ENCODE data around the gene KCNJ2. TPM values are rescaled to one million over a fixed set of nuclear protein-coding genes. Genes with fewer than 3 reads are reported as not detected.

Gene KCNJ2
- polyA plus RNA-seq, 1 donor from 2014 or later: 2.3 TPM

DNA sequence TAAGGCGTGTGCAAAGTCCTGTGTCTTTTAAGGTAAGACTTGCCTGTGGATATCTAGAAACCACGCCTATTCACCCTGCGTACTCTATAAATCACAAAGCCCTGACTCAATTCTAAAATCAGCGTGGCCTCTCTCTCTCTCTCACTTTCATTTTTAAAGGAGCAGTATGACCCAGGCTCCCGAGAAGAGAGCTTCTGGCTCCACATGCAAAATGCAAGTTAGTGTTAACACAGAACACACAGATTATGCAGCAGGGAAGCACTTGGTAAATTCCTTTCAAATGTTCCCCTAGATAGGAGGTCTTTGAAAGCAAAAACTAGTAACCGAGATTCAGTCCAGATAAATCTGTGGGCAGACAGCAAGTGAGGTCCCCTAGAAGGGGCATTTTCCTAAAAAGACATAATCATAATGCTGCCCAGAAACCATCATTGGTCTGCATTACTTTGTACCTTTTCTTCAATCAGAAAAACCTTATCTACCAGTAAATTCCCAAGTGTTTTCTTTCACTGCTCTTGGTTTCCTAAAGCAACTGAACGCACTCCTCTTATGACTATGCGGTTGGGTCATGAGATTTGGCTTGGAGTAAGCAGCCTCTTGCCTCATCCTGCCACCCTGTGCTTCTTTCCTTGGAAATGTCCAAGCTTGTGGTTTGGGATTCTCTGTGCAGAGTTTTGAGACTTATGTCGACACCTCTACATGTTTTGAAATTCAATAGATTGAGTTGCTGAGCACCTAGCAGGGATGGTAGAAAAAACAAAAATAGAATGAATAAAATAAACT, 31.7 kb upstream of the KCNJ2 start:
- no peak overlapping the region for H3K27ac ChIP-seq (ENCODE audit: low read length)
- H3F3A ChIP-seq (ENCODE audit: insufficient read depth, low read length, poor library complexity, severe bottlenecking): no peaks in the 10 kb centered on the region
- no peaks in the 10 kb centered on the region for H4K20me1 ChIP-seq (ENCODE audit: insufficient read depth)
- H3K4me2 ChIP-seq (ENCODE audit: low read length): no peak overlapping the region
- no peaks in the 10 kb centered on the region for H3K9me2 ChIP-seq (ENCODE audit: insufficient read depth, low read length)
- H2AFZ ChIP-seq (ENCODE audit: low read depth, low read length): no peak overlapping the region
- no peaks in the 10 kb centered on the region for H3K9me3 ChIP-seq (ENCODE audit: low read length)
- no peak overlapping the region for H3K9ac ChIP-seq (ENCODE audit: low read length)
- H3K4me3 ChIP-seq (ENCODE audit: low read length): no peak overlapping the region
- no peaks in the 10 kb centered on the region for H3K36me3 ChIP-seq (ENCODE audit: insufficient read depth, low read length)
- TF ChIP-seq MXI1 (conservative IDR thresholded peaks at IDR 0.05; ENCODE audit: poor library complexity, severe bottlenecking): no peak
- no peak for TF ChIP-seq POLR2AphosphoS5 (IDR thresholded peaks at IDR 0.05)
- no peak for TF ChIP-seq CTCF (IDR thresholded peaks at IDR 0.05; ENCODE audit: poor library complexity, severe bottlenecking)
- no peak for TF ChIP-seq SMC3 (conservative IDR thresholded peaks at IDR 0.05; ENCODE audit: poor library complexity)
- no peaks in the 10 kb centered on the region for H3K27me3 ChIP-seq (ENCODE audit: insufficient read depth, low read depth, low read length)
- H3K79me2 ChIP-seq (replicated peaks; ENCODE audit: insufficient read depth, low read length): no peaks in the 10 kb centered on the region

GRCh38 chr17:70138291-70138865, 31.0 kb upstream of the KCNJ2 start:
- H3K36me3 ChIP-seq (ENCODE audit: insufficient read depth, low read length): no peaks in the 10 kb centered on the region
- H3F3A ChIP-seq (ENCODE audit: insufficient read depth, low read length, poor library complexity, severe bottlenecking): no peaks in the 10 kb centered on the region
- TF ChIP-seq RAD21 (conservative IDR thresholded peaks at IDR 0.05): no peak
- no peak for TF ChIP-seq MXI1 (conservative IDR thresholded peaks at IDR 0.05; ENCODE audit: poor library complexity, severe bottlenecking)
- no peak for TF ChIP-seq SMC3 (conservative IDR thresholded peaks at IDR 0.05; ENCODE audit: poor library complexity)
- H3K9me3 ChIP-seq (ENCODE audit: low read length): no peaks in the 10 kb centered on the region
- no peak overlapping the region for H3K4me3 ChIP-seq (ENCODE audit: low read length)
- H4K20me1 ChIP-seq (ENCODE audit: insufficient read depth): no peaks in the 10 kb centered on the region
- H3K27ac ChIP-seq (ENCODE audit: low read length): no peak overlapping the region
- no peaks in the 10 kb centered on the region for H3K27me3 ChIP-seq (ENCODE audit: insufficient read depth, low read depth, low read length)
- no peaks in the 10 kb centered on the region for H3K9me2 ChIP-seq (ENCODE audit: insufficient read depth, low read length)
- H3K4me2 ChIP-seq (ENCODE audit: low read length): no peak overlapping the region
- no peak overlapping the region for H3K9ac ChIP-seq (ENCODE audit: low read length)
- no peaks in the 10 kb centered on the region for H3K79me2 ChIP-seq (replicated peaks; ENCODE audit: insufficient read depth, low read length)
- no peak overlapping the region for H2AFZ ChIP-seq (ENCODE audit: low read depth, low read length)

GRCh38 chr17:70139449-70139993, 29.8 kb upstream of the KCNJ2 start:
- H3K9ac ChIP-seq (ENCODE audit: low read length): no peak overlapping the region
- H3K9me3 ChIP-seq (ENCODE audit: low read length): no peaks in the 10 kb centered on the region
- no peaks in the 10 kb centered on the region for H3K27me3 ChIP-seq (ENCODE audit: insufficient read depth, low read depth, low read length)
- no peaks in the 10 kb centered on the region for H3F3A ChIP-seq (ENCODE audit: insufficient read depth, low read length, poor library complexity, severe bottlenecking)
- H4K20me1 ChIP-seq (ENCODE audit: insufficient read depth): no peaks in the 10 kb centered on the region
- H3K27ac ChIP-seq (ENCODE audit: low read length): no peak overlapping the region
- no peak overlapping the region for H2AFZ ChIP-seq (ENCODE audit: low read depth, low read length)
- no peaks in the 10 kb centered on the region for H3K79me2 ChIP-seq (replicated peaks; ENCODE audit: insufficient read depth, low read length)
- no peaks in the 10 kb centered on the region for H3K36me3 ChIP-seq (ENCODE audit: insufficient read depth, low read length)
- H3K4me2 ChIP-seq (ENCODE audit: low read length): no peak overlapping the region
- TF ChIP-seq EP300 (conservative IDR thresholded peaks at IDR 0.05; ENCODE audit: poor library complexity, severe bottlenecking): no peak
- TF ChIP-seq MXI1 (conservative IDR thresholded peaks at IDR 0.05; ENCODE audit: poor library complexity, severe bottlenecking): no peak
- TF ChIP-seq CTCF (IDR thresholded peaks at IDR 0.05; ENCODE audit: poor library complexity, severe bottlenecking): no peak
- no peak for TF ChIP-seq REST (IDR thresholded peaks at IDR 0.05; ENCODE audit: borderline replicate concordance)
- TF ChIP-seq RAD21 (conservative IDR thresholded peaks at IDR 0.05): no peak
- TF ChIP-seq EZH2 (IDR thresholded peaks at IDR 0.05; ENCODE audit: borderline replicate concordance, insufficient read depth, low read length, poor library complexity, severe bottlenecking): no peak
- TF ChIP-seq SMC3 (conservative IDR thresholded peaks at IDR 0.05; ENCODE audit: poor library complexity): no peak
- no peak for TF ChIP-seq POLR2AphosphoS5 (IDR thresholded peaks at IDR 0.05)
- TF ChIP-seq TAF1 (IDR thresholded peaks at IDR 0.05; ENCODE audit: low read depth): no peak
- H3K4me3 ChIP-seq (ENCODE audit: low read length): no peak overlapping the region
- H3K9me2 ChIP-seq (ENCODE audit: insufficient read depth, low read length): no peaks in the 10 kb centered on the region
